ENCODE data around the gene RSRC1.
"Not testable (repeated sequence)": the region's sequence is repeated elsewhere in the genome, so short reads cannot be mapped to it uniquely, and the experiment has no call there.

Gene RSRC1

DNA sequence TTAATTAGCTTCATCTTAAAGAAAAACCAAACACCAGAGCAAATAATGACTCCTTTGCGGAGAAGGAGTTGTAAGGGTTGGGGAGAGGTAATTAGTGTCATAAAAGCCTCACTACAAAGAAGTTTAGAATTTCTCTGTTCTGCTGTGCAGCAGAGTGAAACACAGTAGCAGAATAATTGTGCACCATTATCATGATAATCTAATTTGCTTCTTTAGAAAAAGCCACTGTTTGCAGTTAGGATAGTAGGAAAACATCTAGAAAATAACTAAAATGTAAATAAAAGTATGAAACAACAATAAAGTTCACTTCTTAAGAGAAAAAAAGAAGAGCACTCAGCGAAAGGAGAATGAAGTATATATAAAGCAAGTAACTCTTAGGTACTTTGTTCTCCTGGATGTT, 9.2 kb upstream of the RSRC1 start:
- no peak for DNase-seq (ENCODE audit: low read depth in 2 of 2, low spot score in 1 of 2)

GRCh38 chr3:158101335-158102241, 8.3 kb upstream of the RSRC1 start:
- DNase-seq (ENCODE audit: low read depth in 2 of 2, low spot score in 1 of 2) = no peak

GRCh38 chr3:158102242-158103080, 7.4 kb upstream of the RSRC1 start:
- DNase-seq (ENCODE audit: low read depth in 2 of 2, low spot score in 1 of 2) = no peak

DNA sequence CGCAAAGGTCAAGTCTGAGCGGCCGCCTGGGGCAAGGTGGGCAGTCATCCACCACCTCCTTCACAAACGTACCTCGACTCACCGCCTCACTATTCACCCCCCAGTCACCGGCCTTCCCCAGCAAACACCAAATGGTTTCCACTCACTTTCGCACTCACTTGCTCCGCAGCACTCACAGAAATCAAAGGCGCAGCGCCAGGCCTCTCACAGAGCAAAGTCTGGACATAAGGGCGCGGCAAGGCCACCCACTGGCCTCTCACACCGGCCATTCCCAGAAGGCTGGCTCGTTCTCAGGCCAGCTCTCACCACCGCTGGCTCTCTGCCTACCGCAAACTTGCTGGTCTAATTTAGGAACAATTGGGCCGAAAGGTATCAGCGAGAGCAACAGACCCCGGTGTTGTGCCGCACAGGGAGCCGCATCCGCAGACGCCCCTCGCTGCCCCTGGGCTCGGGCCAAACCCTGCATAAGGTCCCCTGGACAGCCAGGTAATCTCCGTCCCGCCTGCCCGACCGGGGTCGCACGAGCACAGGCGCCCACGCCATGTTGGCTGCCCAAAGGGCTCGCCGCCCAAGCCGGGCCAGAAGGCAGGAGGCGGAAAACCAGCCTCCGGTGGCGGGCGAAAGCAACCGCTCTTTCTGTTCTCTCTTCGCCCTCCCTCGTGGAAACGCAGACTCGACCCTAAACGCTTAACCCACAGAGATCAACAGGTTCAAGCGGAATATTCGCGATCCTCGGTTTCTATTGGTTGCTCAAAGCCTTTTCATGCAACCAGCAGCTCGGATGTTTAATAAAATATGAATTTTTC, 6.6 kb upstream of the RSRC1 start:
- no peak for DNase-seq (ENCODE audit: low read depth in 2 of 2, low spot score in 1 of 2)

GRCh38 chr3:158103887-158104327, 6.0 kb upstream of the RSRC1 start:
- no peak for DNase-seq (ENCODE audit: low read depth in 2 of 2, low spot score in 1 of 2)

DNA sequence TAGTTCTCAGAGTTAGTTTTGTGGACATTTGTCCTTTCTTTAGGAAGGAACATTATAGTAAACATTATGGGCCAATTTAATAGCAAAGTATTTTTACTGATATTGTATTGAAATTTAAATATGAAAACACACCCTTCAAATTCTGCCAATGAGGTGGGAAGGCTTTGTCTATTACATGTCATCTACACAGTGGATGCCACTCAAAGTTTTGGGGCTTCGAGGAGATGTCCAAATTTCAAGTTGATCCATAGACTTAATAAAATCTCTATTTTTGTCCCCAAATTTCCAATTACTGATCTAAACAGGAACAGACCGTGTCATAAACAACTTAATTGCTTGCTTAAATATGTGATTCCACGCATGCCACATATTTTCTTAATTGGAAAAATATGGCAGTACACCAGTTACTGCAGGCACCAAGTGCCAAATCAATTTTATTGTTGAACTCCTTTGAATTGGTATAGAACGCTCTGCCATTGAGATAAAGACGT, 5.4 kb upstream of the RSRC1 start:
- DNase-seq (ENCODE audit: low read depth in 2 of 2, low spot score in 1 of 2) = no peak

GRCh38 chr3:158105119-158105709, 4.7 kb upstream of the RSRC1 start:
- no peak for DNase-seq (ENCODE audit: low read depth in 2 of 2, low spot score in 1 of 2)

DNA sequence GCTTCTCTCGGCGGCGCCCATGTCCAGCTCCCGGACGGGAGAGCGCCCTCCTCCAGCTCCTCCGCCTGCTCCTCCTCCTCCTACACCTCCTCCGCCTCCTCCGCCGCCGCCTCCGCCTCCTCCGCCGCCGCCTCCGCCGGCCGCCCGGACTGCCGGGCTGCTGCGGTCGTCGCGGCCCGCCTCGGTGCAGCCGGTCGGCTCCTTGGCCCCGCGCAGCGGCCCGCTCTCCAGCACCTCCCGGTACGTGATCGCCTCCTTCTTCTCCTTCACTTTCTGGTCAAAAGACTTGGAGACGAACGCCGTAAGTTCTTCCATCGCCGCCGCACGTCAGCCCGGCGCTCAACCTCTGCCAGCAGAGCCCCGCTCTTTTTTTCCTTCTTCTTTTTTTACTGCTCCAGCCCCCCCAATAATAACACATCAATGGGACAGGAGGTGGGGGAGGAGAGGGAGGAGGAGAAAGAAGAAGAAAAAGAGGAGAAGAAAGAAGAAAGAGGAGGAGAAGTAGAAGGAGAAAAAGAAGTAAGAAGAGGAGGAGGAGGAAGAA, 4.1 kb upstream of the RSRC1 start:
- no peak for DNase-seq (ENCODE audit: low read depth in 2 of 2, low spot score in 1 of 2)

DNA sequence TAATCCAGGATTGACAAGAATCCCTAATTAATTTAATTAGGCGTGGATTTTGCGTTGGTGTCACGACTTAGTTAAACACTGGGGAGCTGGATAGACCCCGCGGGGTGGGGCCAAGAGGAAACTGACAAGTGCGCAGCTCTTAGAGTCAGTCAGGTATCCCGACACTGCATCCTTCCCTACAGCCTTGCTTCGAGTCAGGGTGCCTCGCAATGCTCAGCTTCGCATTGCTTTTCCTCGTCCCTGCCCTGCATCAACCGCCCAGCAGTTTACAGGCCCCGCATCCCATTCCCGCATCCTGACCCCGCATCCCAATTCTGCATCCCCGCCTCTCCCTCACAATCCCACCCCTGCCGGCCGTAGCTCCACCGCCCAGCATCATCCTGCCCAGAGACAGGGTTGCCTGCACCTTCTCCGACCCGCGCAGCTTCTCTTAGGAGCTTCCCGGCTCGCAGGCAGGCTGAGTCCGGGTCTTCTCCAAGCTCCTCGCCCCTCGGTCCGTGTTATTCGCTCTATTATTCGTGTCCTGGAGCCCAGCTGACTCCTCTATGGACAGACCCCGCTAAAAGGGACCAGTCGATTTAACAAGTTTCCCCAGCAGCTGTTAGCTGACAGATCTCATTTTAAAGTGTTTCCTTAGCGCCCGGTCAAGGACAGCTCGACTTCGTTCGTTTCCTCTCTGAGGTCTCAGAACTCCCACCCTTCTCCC, 3.0 kb upstream of the RSRC1 start:
- DNase-seq (ENCODE audit: low read depth in 2 of 2, low spot score in 1 of 2) = no peak

- no peak for DNase-seq (ENCODE audit: low read depth in 2 of 2, low spot score in 1 of 2)
Measured at GRCh38 chr3:158107605-158108444, 2.1 kb upstream of the RSRC1 start.

- DNase-seq (ENCODE audit: low read depth in 2 of 2, low spot score in 1 of 2) = no peak
Measured at GRCh38 chr3:158108445-158108985, 1.4 kb upstream of the RSRC1 start.

GRCh38 chr3:158109295-158109803, 540 bp upstream of the RSRC1 start:
- DNase-seq (ENCODE audit: low read depth in 2 of 2, low spot score in 1 of 2) = no peak

GRCh38 chr3:158110658-158111018, 749 bp downstream of the RSRC1 start:
- DNase-seq (ENCODE audit: low read depth in 2 of 2, low spot score in 1 of 2) = no peak

- no peak for DNase-seq (ENCODE audit: low read depth in 2 of 2, low spot score in 1 of 2)
Measured at GRCh38 chr3:158111861-158112260, 2.0 kb downstream of the RSRC1 start.

- not testable (repeated sequence) for DNase-seq (ENCODE audit: low read depth in 2 of 2, low spot score in 1 of 2)
Measured at GRCh38 chr3:158113595-158113994, 3.7 kb downstream of the RSRC1 start.

DNA sequence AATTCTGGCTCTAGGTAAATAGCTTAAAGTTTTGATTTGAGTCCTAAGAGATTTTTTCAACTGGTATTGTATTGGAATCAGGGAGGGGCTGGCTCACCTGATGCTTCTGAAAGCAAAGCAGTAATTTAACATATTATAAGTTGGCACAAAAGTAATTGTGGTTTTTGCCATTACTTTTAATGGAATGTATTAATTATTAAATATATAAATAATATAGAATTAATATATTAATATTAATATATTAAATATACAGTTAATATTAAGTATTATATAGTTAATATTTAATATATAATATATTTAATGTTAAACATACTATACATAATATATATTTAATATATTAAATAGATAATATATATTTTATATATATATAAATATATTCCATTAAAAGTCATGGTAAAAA, 10.4 kb downstream of the RSRC1 start:
- no peak for DNase-seq (ENCODE audit: low read depth in 2 of 2, low spot score in 1 of 2)

- no peak for DNase-seq (ENCODE audit: low read depth in 2 of 2, low spot score in 1 of 2)
Measured at GRCh38 chr3:158121295-158121694, 11.4 kb downstream of the RSRC1 start.

DNA sequence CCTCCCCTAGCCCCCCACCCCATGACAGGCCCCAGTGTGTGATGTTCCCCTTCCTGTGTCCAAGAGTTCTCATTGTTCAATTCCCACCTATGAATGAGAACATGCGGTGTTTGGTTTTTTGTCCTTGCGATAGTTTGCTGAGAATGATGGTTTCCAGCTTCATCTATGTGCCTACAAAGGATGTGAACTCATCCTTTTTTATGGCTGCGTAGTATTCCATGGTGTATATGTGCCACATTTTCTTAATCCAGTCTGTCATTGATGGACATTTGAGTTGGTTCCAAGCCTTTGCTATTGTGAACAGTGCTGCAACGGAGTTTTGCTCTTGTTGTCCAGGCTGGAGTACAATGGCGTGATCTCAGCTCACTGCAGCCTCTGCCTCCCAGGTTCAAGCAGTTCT, 12.8 kb downstream of the RSRC1 start:
- not testable (repeated sequence) for DNase-seq (ENCODE audit: low read depth in 2 of 2, low spot score in 1 of 2)

Data from stimulated activated CD8-positive, alpha-beta memory T cell treated with anti-CD3 and anti-CD28 coated beads, Interleukin-4, amount 100 ng/mL, for 4 hours (primary cell).